Mesendoderm (in vitro differentiated cells): Measurements from ENCODE around the gene BAG3.

Experiments used
- DNase-seq: peaks from one replicate; pipeline ENCODE4 v3.0.0; 2013
- H2AK5ac ChIP-seq: 2 replicates; pipeline ENCODE4 v1.6.1; 2013; ENCODE audit warnings: low read length, inconsistent platforms
- H2BK120ac ChIP-seq: 2 replicates; pipeline ENCODE4 v1.6.1; 2013; ENCODE audit warnings: low read depth, mild to moderate bottlenecking, low read length, moderate library complexity, mixed read lengths
- H2BK15ac ChIP-seq: replicated peaks from 2 replicates; pipeline ENCODE4 v1.6.1; 2013; ENCODE audit warnings: low read depth, mild to moderate bottlenecking, moderate library complexity
- H2BK5ac ChIP-seq: 2 replicates; pipeline ENCODE4 v1.6.1; 2013; ENCODE audit warnings: low read length, inconsistent platforms
- H3K18ac ChIP-seq: 2 replicates; pipeline ENCODE4 v1.6.1; 2013; ENCODE audit warnings: mild to moderate bottlenecking, low read length, mixed read lengths
- H3K23ac ChIP-seq: one replicate; pipeline ENCODE4 v1.6.1; 2013; ENCODE audit warnings: low read length
- H3K27ac ChIP-seq: 2 replicates; pipeline ENCODE4 v1.5.1; 2013; ENCODE audit warnings: low read depth, mild to moderate bottlenecking, inconsistent platforms, low read length, moderate library complexity
- H3K27me3 ChIP-seq: 2 replicates; pipeline ENCODE4 v1.6.1; 2013; ENCODE audit warnings: low read length, control low read depth, mild to moderate bottlenecking, inconsistent platforms; ENCODE audit not compliant: insufficient read depth, poor library complexity
- H3K36me3 ChIP-seq: 2 replicates; pipeline ENCODE4 v1.6.1; 2013; ENCODE audit warnings: low read length, inconsistent platforms; ENCODE audit not compliant: control insufficient read depth, insufficient read depth
- H3K4ac ChIP-seq: one replicate; pipeline ENCODE4 v1.6.1; 2013; ENCODE audit warnings: low read depth, mild to moderate bottlenecking, low read length, moderate library complexity
- H3K4me1 ChIP-seq: 2 replicates; pipeline ENCODE4 v1.6.1; 2013; ENCODE audit warnings: low read depth, low read length, inconsistent platforms; ENCODE audit not compliant: control insufficient read depth
- H3K4me2 ChIP-seq: 2 replicates; pipeline ENCODE4 v1.6.1; 2013; ENCODE audit warnings: low read length
- H3K4me3 ChIP-seq: 2 replicates; pipeline ENCODE4 v1.5.1; 2013; ENCODE audit warnings: mild to moderate bottlenecking, low read length
- H3K56ac ChIP-seq: one replicate; pipeline ENCODE4 v1.6.1; 2013; ENCODE audit warnings: low read length
- H3K79me1 ChIP-seq: 2 replicates; pipeline ENCODE4 v1.6.1; 2013; ENCODE audit warnings: low read length, inconsistent platforms
- H3K79me2 ChIP-seq: 2 replicates; pipeline ENCODE4 v1.6.1; 2013; ENCODE audit warnings: mild to moderate bottlenecking, low read length; ENCODE audit not compliant: control insufficient read depth, insufficient read depth
- H3K9ac ChIP-seq: 2 replicates; pipeline ENCODE4 v1.6.1; 2013; ENCODE audit warnings: low read length, inconsistent platforms
- H4K5ac ChIP-seq: one replicate; pipeline ENCODE4 v1.6.1; 2013; ENCODE audit warnings: low read length
- H4K8ac ChIP-seq: one replicate; pipeline ENCODE4 v1.6.1; 2013; ENCODE audit warnings: low read depth, mild to moderate bottlenecking, control low read depth, low read length, moderate library complexity
- WGBS: extraction: QIAGEN DNeasy Blood & Tissue Kit; methylation state at CpG from one replicate; pipeline ENCODE4 v1.1.7; 2013; ENCODE audit warnings: low lambda C conversion rate, missing lambda C conversion rate; ENCODE audit not compliant: insufficient coverage; ENCODE audit errors: extremely low coverage; 5-methylcytosine and 5-hydroxymethylcytosine counted together

The BAG3 gene

GRCh38 chr10:119691726-119692125, 40.5 kb downstream of the BAG3 start:
- WGBS: no CpG with 5 or more reads among the region's 3 CpGs
- H3K36me3 ChIP-seq: no peaks in the 10 kb centered on the region
- H4K5ac ChIP-seq: no peak overlapping the region
- no peak overlapping the region for H2BK120ac ChIP-seq
- H3K18ac ChIP-seq: no peak overlapping the region
- H3K79me2 ChIP-seq: no peaks in the 10 kb centered on the region
- DNase-seq: no peak
- no peak overlapping the region for H3K9ac ChIP-seq
- H3K79me1 ChIP-seq: no peaks in the 10 kb centered on the region
- H2BK15ac ChIP-seq: no peak overlapping the region
- H3K4me2 ChIP-seq: no peak overlapping the region
- H3K23ac ChIP-seq: no peak overlapping the region
- H3K4me1 ChIP-seq: peaks cover 5% of the 10 kb centered on the region
- no peak overlapping the region for H3K4ac ChIP-seq
- no peaks in the 10 kb centered on the region for H3K27me3 ChIP-seq
- H3K56ac ChIP-seq: no peak overlapping the region
- H4K8ac ChIP-seq: no peak overlapping the region
- no peak overlapping the region for H2BK5ac ChIP-seq
- no peak overlapping the region for H2AK5ac ChIP-seq
- H3K4me3 ChIP-seq: no peak overlapping the region
- no peak overlapping the region for H3K27ac ChIP-seq

DNA sequence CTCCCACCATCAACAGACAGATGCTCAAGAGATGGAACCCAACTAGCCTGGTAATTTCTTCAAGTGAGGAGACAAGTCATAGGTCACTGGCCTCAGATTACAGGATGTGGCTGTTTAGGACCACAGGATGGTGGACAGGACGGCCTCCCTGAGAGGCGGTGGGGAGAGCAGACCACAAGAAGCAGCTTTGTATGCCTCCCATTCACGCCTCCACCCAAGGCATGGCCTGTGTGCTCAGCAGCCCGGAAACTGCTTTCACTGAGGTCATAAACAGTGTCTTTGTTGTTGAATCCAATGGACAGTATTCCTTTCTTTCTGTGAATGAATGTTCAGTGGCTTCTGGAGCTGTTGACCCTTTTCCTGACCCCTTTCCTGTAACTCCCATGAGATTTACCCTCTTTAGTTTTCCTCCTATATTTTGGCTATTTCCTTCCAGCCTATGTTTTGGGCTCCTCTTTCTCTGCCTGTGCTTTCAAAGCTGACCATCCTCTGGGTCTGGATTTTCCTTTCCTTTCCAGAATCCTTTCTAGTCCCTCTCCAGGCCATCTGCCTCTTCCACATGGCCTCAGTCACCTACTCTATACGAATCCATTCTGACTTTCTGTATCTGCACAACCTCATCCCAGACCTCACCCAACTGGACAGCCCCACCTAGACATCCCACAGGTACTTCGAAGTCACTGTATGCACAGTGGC, 42.2 kb downstream of the BAG3 start:
- Histone ChIP-seq H4K8ac (no peak overlapping the region), H2BK5ac (no peak overlapping the region), H3K79me1 (no peaks in the 10 kb centered on the region), H3K4me3 (no peak overlapping the region), H2AK5ac (no peak overlapping the region), H3K27ac (no peak overlapping the region), H3K56ac (no peak overlapping the region), H3K4me1 (peaks cover 4% of the 10 kb centered on the region), H3K18ac (no peak overlapping the region), H2BK120ac (no peak overlapping the region), H3K36me3 (no peaks in the 10 kb centered on the region), H4K5ac (no peak overlapping the region), H3K4ac (no peak overlapping the region), H3K23ac (no peak overlapping the region), H3K9ac (no peak overlapping the region), H3K79me2 (no peaks in the 10 kb centered on the region), H3K4me2 (no peak overlapping the region), H2BK15ac (no peak overlapping the region), H3K27me3 (no peaks in the 10 kb centered on the region)
- no CpG with 5 or more reads among the region's 6 CpGs for WGBS
- DNase-seq: no peak

- Histone ChIP-seq H3K4me3 (no peak overlapping the region), H3K9ac (no peak overlapping the region), H3K23ac (no peak overlapping the region), H3K56ac (no peak overlapping the region), H4K8ac (no peak overlapping the region), H3K79me2 (no peaks in the 10 kb centered on the region), H2BK5ac (no peak overlapping the region), H3K4me2 (no peak overlapping the region), H3K4me1 (no peaks in the 10 kb centered on the region), H3K27ac (no peak overlapping the region), H3K36me3 (no peaks in the 10 kb centered on the region), H3K18ac (no peak overlapping the region), H3K79me1 (no peaks in the 10 kb centered on the region), H3K4ac (no peak overlapping the region), H2BK15ac (no peak overlapping the region), H3K27me3 (no peaks in the 10 kb centered on the region), H2AK5ac (no peak overlapping the region), H4K5ac (no peak overlapping the region), H2BK120ac (no peak overlapping the region)
- no CpG with 5 or more reads among the region's 7 CpGs for WGBS
- DNase-seq: no peak
Measured at GRCh38 chr10:119694608-119695007, 43.4 kb downstream of the BAG3 start.

GRCh38 chr10:119700321-119700954, 49.3 kb downstream of the BAG3 start:
- Histone ChIP-seq H3K56ac (no peak overlapping the region), H3K18ac (no peak overlapping the region), H2BK120ac (no peak overlapping the region), H3K79me1 (no peaks in the 10 kb centered on the region), H4K5ac (no peak overlapping the region), H3K27ac (no peak overlapping the region), H3K36me3 (no peaks in the 10 kb centered on the region), H3K4me1 (no peaks in the 10 kb centered on the region), H2BK5ac (no peak overlapping the region), H3K23ac (no peak overlapping the region), H2AK5ac (no peak overlapping the region), H2BK15ac (no peak overlapping the region), H3K4me3 (no peak overlapping the region), H3K4ac (no peak overlapping the region), H4K8ac (no peak overlapping the region), H3K79me2 (no peaks in the 10 kb centered on the region), H3K4me2 (no peak overlapping the region), H3K9ac (no peak overlapping the region), H3K27me3 (no peaks in the 10 kb centered on the region)
- WGBS: no CpG with 5 or more reads among the region's 4 CpGs
- no peak for DNase-seq

- no peak overlapping the region for H3K4ac ChIP-seq
- no peak overlapping the region for H3K4me3 ChIP-seq
- H2BK15ac ChIP-seq: no peak overlapping the region
- no peak overlapping the region for H2BK120ac ChIP-seq
- no peak overlapping the region for H3K27ac ChIP-seq
- no peak overlapping the region for H3K56ac ChIP-seq
- no peaks in the 10 kb centered on the region for H3K27me3 ChIP-seq
- no peak overlapping the region for H4K5ac ChIP-seq
- no peak overlapping the region for H3K23ac ChIP-seq
- H3K4me1 ChIP-seq: no peaks in the 10 kb centered on the region
- no peak overlapping the region for H2AK5ac ChIP-seq
- no peak overlapping the region for H3K9ac ChIP-seq
- 100% methylated on average over 1 of the region's 7 CpGs for WGBS
- no peaks in the 10 kb centered on the region for H3K36me3 ChIP-seq
- H3K79me2 ChIP-seq: no peaks in the 10 kb centered on the region
- H3K18ac ChIP-seq: no peak overlapping the region
- DNase-seq: no peak
- no peaks in the 10 kb centered on the region for H3K79me1 ChIP-seq
- H3K4me2 ChIP-seq: no peak overlapping the region
- no peak overlapping the region for H4K8ac ChIP-seq
- no peak overlapping the region for H2BK5ac ChIP-seq
Measured at GRCh38 chr10:119701861-119702260, 50.7 kb downstream of the BAG3 start.

GRCh38 chr10:119702583-119702982, 51.4 kb downstream of the BAG3 start:
- DNase-seq: no peak
- Histone ChIP-seq H3K79me2 (no peaks in the 10 kb centered on the region), H2AK5ac (no peak overlapping the region), H3K4me1 (no peaks in the 10 kb centered on the region), H3K79me1 (no peaks in the 10 kb centered on the region), H3K9ac (no peak overlapping the region), H3K27ac (no peak overlapping the region), H3K18ac (no peak overlapping the region), H2BK120ac (no peak overlapping the region), H3K27me3 (no peaks in the 10 kb centered on the region), H2BK5ac (no peak overlapping the region), H3K4ac (no peak overlapping the region), H3K36me3 (no peaks in the 10 kb centered on the region), H3K4me3 (no peak overlapping the region), H3K23ac (no peak overlapping the region), H4K8ac (no peak overlapping the region), H3K4me2 (no peak overlapping the region), H3K56ac (no peak overlapping the region), H4K5ac (no peak overlapping the region), H2BK15ac (no peak overlapping the region)
- no CpG with 5 or more reads among the region's 2 CpGs for WGBS
